ENCODE results near the gene CLCN1.

The CLCN1 gene

GRCh38 chr7:143399642-143400041, 83.7 kb downstream of the CLCN1 start:
- Mint-ChIP-seq H3K4me1 (peaks cover 24% of the 10 kb centered on the region), H3K27ac (no peak overlapping the region), H3K4me3 (no peak overlapping the region), H3K9me3 (no peaks in the 10 kb centered on the region), H3K27me3 (no peaks in the 10 kb centered on the region)
- no peak for DNase-seq
- ATAC-seq = no peak

GRCh38 chr7:143401265-143401664, 85.4 kb downstream of the CLCN1 start:
- DNase-seq = no peak
- H3K9me3 Mint-ChIP-seq = no peaks in the 10 kb centered on the region
- peaks cover 33% of the 10 kb centered on the region for H3K4me1 Mint-ChIP-seq
- H3K27ac Mint-ChIP-seq = peak overlapping the region in 1 of 2 donors; percentile 22
- no peaks in the 10 kb centered on the region for H3K27me3 Mint-ChIP-seq
- ATAC-seq = no peak
- no peak overlapping the region for H3K4me3 Mint-ChIP-seq

All from stimulated activated naive CD8-positive, alpha-beta T cell treated with anti-CD3 and anti-CD28 coated beads, Interleukin-15, amount 100 ng/mL, for 72 hours (primary cell).